Prostate gland (tissue), 2 donors: ENCODE data around the gene RPL37.

ENCODE experiments used
- CTCF ChIP-seq, 4 experiments: fragments of 200-600 bp in 2 of 4; fragments of 450-650 bp in 2 of 4; sonication (generic) in 2 of 4; IDR thresholded peaks; 1 replicate in 3 of 4; 2 replicates in 1 of 4; pipeline ENCODE4 v1.5.1; 2016 to 2019; ENCODE audit warnings: antibody characterized with exemption in 4 of 4, mild to moderate bottlenecking in 2 of 4, moderate library complexity in 2 of 4
- POLR2A ChIP-seq: fragments of 450-650 bp; IDR thresholded peaks from one replicate; pipeline ENCODE4 v1.6.1; 2016; ENCODE audit warnings: antibody characterized with exemption, mild to moderate bottlenecking

GRCh38 chr5:40780199-40780598, 54.8 kb downstream of the RPL37 start:
- TF ChIP-seq CTCF (IDR thresholded peaks at IDR 0.05) (no peak), POLR2A (no peak)
